Colonic mucosa (tissue), 4 donors: Measurements from ENCODE around the gene FBXO36. TPM values are rescaled to one million over a fixed set of nuclear protein-coding genes. Genes with fewer than 3 reads are reported as not detected.

ENCODE experiments used
- DNase-seq: peaks from one replicate; pipeline ENCODE4 v3.0.0-alpha.2; 2020
- H3K27ac ChIP-seq: fragments of 200-600 bp; one replicate; pipeline ENCODE4 v1.8.0; 2021
- H3K27me3 ChIP-seq: fragments of 200-600 bp; one replicate; pipeline ENCODE4 v1.8.0; 2021
- H3K36me3 ChIP-seq: fragments of 200-600 bp; one replicate; pipeline ENCODE4 v1.8.0; 2021
- H3K4me1 ChIP-seq: fragments of 200-600 bp; one replicate; pipeline ENCODE4 v1.8.0; 2021; ENCODE audit warnings: mild to moderate bottlenecking
- H3K4me3 ChIP-seq: fragments of 200-600 bp; one replicate; pipeline ENCODE4 v1.8.0; 2021
- H3K9ac ChIP-seq, 2 donors: one replicate each; pipeline ENCODE4 v1.7.0; 2013; ENCODE audit warnings: control low read depth in 2 of 2, low read depth in 2 of 2, low read length in 2 of 2
- H3K9me3 ChIP-seq: fragments of 200-600 bp; one replicate; pipeline ENCODE4 v1.8.0; 2021
- CTCF ChIP-seq: fragments of 200-600 bp; IDR thresholded peaks from one replicate; pipeline ENCODE4 v1.8.0; 2022; ENCODE audit warnings: antibody characterized with exemption, mild to moderate bottlenecking
- intact Hi-C: fragments of 100-400 bp; cut with DNase I; formaldehyde crosslinking; loops from one replicate; pipeline ENCODE4 v1.14.1; 2022
- total RNA-seq, 2 donors: library from RNA; stranded (reverse); fragmentation: NEBNext Ultra II Directional in 1 of 2; extraction: Animal tissue kit (Norgen Biotek cat#: 25700) in 1 of 2; gene quantifications; one replicate each; pipeline ENCODE4 v1.2.1, GENCODE V29; 2021
- donor health status: healthy.
- donor health status: DM: no; HTN: no; CAD: no.
- donor health status: DM: no; HTN: no; CAD: no.

The FBXO36 gene
- total RNA-seq, 2 donors from 2014 or later = 0.77 to 1.9 TPM

- Histone ChIP-seq H3K4me1 (no peaks in the 10 kb centered on the region), H3K4me3 (no peak overlapping the region), H3K36me3 (peaks cover 3% of the 10 kb centered on the region), H3K9ac (no peak overlapping the region), H3K9me3 (no peaks in the 10 kb centered on the region), H3K27me3 (no peaks in the 10 kb centered on the region), H3K27ac (no peak overlapping the region)
- no peak for DNase-seq
- intact Hi-C loops = no loop called here
- TF ChIP-seq CTCF = no peak
Observed at GRCh38 chr2:229903037-229903436, 19.3 kb upstream of the FBXO36 start.

- no peak overlapping the region for H3K9ac ChIP-seq
- H3K9me3 ChIP-seq = no peaks in the 10 kb centered on the region
- TF ChIP-seq CTCF = no peak
- H3K27me3 ChIP-seq = no peaks in the 10 kb centered on the region
- H3K27ac ChIP-seq = no peak overlapping the region
- peaks cover 9% of the 10 kb centered on the region for H3K36me3 ChIP-seq
- no peak for DNase-seq
- no peaks in the 10 kb centered on the region for H3K4me1 ChIP-seq
- no peak overlapping the region for H3K4me3 ChIP-seq
- intact Hi-C loops = no loop called here
Observed at GRCh38 chr2:229905601-229906000, 16.7 kb upstream of the FBXO36 start.

- H3K4me1 ChIP-seq = peaks cover 4% of the 10 kb centered on the region
- H3K9me3 ChIP-seq = no peaks in the 10 kb centered on the region
- H3K4me3 ChIP-seq = no peak overlapping the region
- H3K36me3 ChIP-seq = peaks cover 9% of the 10 kb centered on the region
- no peak for DNase-seq
- intact Hi-C loops = no loop called here
- H3K27me3 ChIP-seq = no peaks in the 10 kb centered on the region
- no peak overlapping the region for H3K27ac ChIP-seq
- TF ChIP-seq CTCF = no peak
- no peak overlapping the region for H3K9ac ChIP-seq
Observed at GRCh38 chr2:229909090-229909489, 13.2 kb upstream of the FBXO36 start.

- H3K27ac ChIP-seq = no peak overlapping the region
- H3K4me3 ChIP-seq = no peak overlapping the region
- peaks cover 4% of the 10 kb centered on the region for H3K4me1 ChIP-seq
- DNase-seq = no peak
- intact Hi-C loops = loop anchor here (5.0 kb wide), 1 partner anchor 103 kb away; no protein-coding TSS in a partner anchor
- H3K27me3 ChIP-seq = no peaks in the 10 kb centered on the region
- H3K9me3 ChIP-seq = no peaks in the 10 kb centered on the region
- no peak overlapping the region for H3K9ac ChIP-seq
- no peak for TF ChIP-seq CTCF
- H3K36me3 ChIP-seq = peaks cover 9% of the 10 kb centered on the region
Observed at GRCh38 chr2:229910147-229910831, 12.0 kb upstream of the FBXO36 start.

- Histone ChIP-seq H3K27me3 (no peaks in the 10 kb centered on the region), H3K36me3 (peaks cover 9% of the 10 kb centered on the region), H3K4me3 (no peak overlapping the region), H3K4me1 (peaks cover 4% of the 10 kb centered on the region), H3K9ac (no peak overlapping the region), H3K9me3 (no peaks in the 10 kb centered on the region), H3K27ac (no peak overlapping the region)
- no peak for TF ChIP-seq CTCF
- no peak for DNase-seq
- intact Hi-C loops = loop anchor here (5.0 kb wide), 1 partner anchor 104 kb away; no protein-coding TSS in a partner anchor
Observed at GRCh38 chr2:229910832-229911412, 11.4 kb upstream of the FBXO36 start.
